HCT116 (cell line): ENCODE measurements around the gene CASP8. TPM values are rescaled to one million over a fixed set of nuclear protein-coding genes. Genes with fewer than 3 reads are reported as not detected.

Experiments
- ATAC-seq: fragments of 200-7000 bp; cut with Tn5 transposase; 2 replicates; pipeline ENCODE4 v1.9.1; 2020; ENCODE audit warnings: mild to moderate bottlenecking, moderate library complexity
- BruUV-seq: library from RNA; stranded (reverse); fragments of 400-500 nt; replicated peaks from 2 replicates; lab custom pipeline; 2021; lab: Mats Ljungman, UMichigan
- CTCF ChIA-PET: fragments of 300-600 bp; sonication (Branson Sonifier 250); formaldehyde crosslinking; loops from one replicate; lab custom pipeline; 2021; ENCODE audit warnings: antibody characterized with exemption; lab: Charles Lee
- POLR2A ChIA-PET: fragments of 300-600, 350-600 bp; sonication (Branson Sonifier 250); formaldehyde crosslinking; loops from one replicate; lab custom pipeline; 2021; ENCODE audit warnings: antibody characterized with exemption; lab: Charles Lee
- RAD21 ChIA-PET, 2 experiments: fragments of 300-600 bp; sonication (Branson Sonifier 250); formaldehyde crosslinking; loops; one replicate each; lab custom pipeline; 2023; ENCODE audit warnings: low total read pairs in 2 of 2; ENCODE audit not compliant: uncharacterized antibody in 2 of 2, unreplicated experiment in 2 of 2, low non-redundant PET in 1 of 2; lab: Charles Lee
- DNase-seq: peaks from one replicate; pipeline ENCODE4 v3.0.0-alpha.2; 2010; ENCODE audit warnings: low read depth, low spot score
- H2AFZ ChIP-seq: fragments of 200-600 bp; shearing (Covaris generic), sonication (generic); 2 replicates; pipeline ENCODE4 v1.6.1; 2017; ENCODE audit warnings: low read depth, mixed run types, mixed read lengths, antibody characterized with exemption, low read length; ENCODE audit not compliant: poor library complexity, severe bottlenecking
- H3K27ac ChIP-seq: 2 replicates; pipeline ENCODE4 v1.5.1; 2012; ENCODE audit warnings: low read depth, low read length
- H3K27me3 ChIP-seq: fragments of 200-600 bp; sonication (generic); 2 replicates; pipeline ENCODE4 v1.6.1; 2016; ENCODE audit warnings: mixed run types, low read length, mixed read lengths; ENCODE audit not compliant: insufficient read depth
- H3K36me3 ChIP-seq, 2 experiments: fragments of 200-500 bp in 1 of 2; fragments of 200-600 bp in 1 of 2; sonication (Bioruptor generic) in 1 of 2; sonication (generic) in 1 of 2; 2 replicates each; pipeline versions ENCODE4 v1.5.1 to v1.6.1; 2014 to 2016; ENCODE audit warnings: low read length in 2 of 2, inconsistent platforms in 1 of 2, mixed read lengths in 1 of 2, mixed run types in 1 of 2; ENCODE audit not compliant: insufficient read depth in 2 of 2, control insufficient read depth in 1 of 2
- H3K4me1 ChIP-seq, 2 experiments: fragments of 200-600 bp in 1 of 2; sonication (generic) in 1 of 2; 2 replicates each; pipeline versions ENCODE4 v1.5.1 to v1.6.1; 2012 to 2017; ENCODE audit warnings: low read length in 2 of 2, inconsistent platforms in 1 of 2, mild to moderate bottlenecking in 1 of 2, mixed read lengths in 1 of 2, mixed run types in 1 of 2, moderate library complexity in 1 of 2; ENCODE audit not compliant: insufficient read depth in 2 of 2, control insufficient read depth in 1 of 2
- H3K4me2 ChIP-seq: fragments of 200-600 bp; sonication (generic); 2 replicates; pipeline ENCODE4 v1.6.1; 2017; ENCODE audit warnings: mixed run types, low read length, mixed read lengths
- H3K4me3 ChIP-seq, 2 experiments: fragments of 200-600 bp in 1 of 2; sonication (generic) in 1 of 2; replicated peaks in 1 of 2; 2 replicates each; pipeline ENCODE4 v1.5.1; 2011 to 2016; ENCODE audit warnings: low read length in 2 of 2, control low read depth in 1 of 2, low read depth in 1 of 2, mild to moderate bottlenecking in 1 of 2, mixed read lengths in 1 of 2, mixed run types in 1 of 2
- H3K79me2 ChIP-seq: fragments of 200-600 bp; sonication (generic); 2 replicates; pipeline ENCODE4 v1.6.1; 2017; ENCODE audit warnings: mild to moderate bottlenecking, mixed run types, low read length, moderate library complexity, mixed read lengths; ENCODE audit not compliant: insufficient read depth
- H3K9ac ChIP-seq: fragments of 200-600 bp; sonication (generic); 2 replicates; pipeline ENCODE4 v1.6.1; 2016; ENCODE audit warnings: low read length, mixed read lengths
- H3K9me2 ChIP-seq: fragments of 200-600 bp; sonication (generic), shearing (Covaris generic); 2 replicates; pipeline ENCODE4 v1.6.1; 2017; ENCODE audit warnings: mixed run types, mild to moderate bottlenecking, moderate library complexity; ENCODE audit not compliant: insufficient read depth
- H3K9me3 ChIP-seq, 2 experiments: fragments of 200-500 bp in 1 of 2; fragments of 200-600 bp in 1 of 2; sonication (Bioruptor generic) in 1 of 2; sonication (generic) in 1 of 2; 2 replicates each; pipeline ENCODE4 v1.6.1; 2014 to 2017; ENCODE audit warnings: low read length in 2 of 2, mixed read lengths in 2 of 2, inconsistent platforms in 1 of 2, low read depth in 1 of 2, mild to moderate bottlenecking in 1 of 2, mixed run types in 1 of 2, moderate library complexity in 1 of 2; ENCODE audit not compliant: control insufficient read depth in 1 of 2, insufficient read depth in 1 of 2
- H4K20me1 ChIP-seq: fragments of 200-600 bp; sonication (generic), shearing (Covaris generic); 2 replicates; pipeline ENCODE4 v1.6.1; 2017; ENCODE audit warnings: mixed run types, mild to moderate bottlenecking, moderate library complexity; ENCODE audit not compliant: insufficient read depth
- CBX3 ChIP-seq: IDR thresholded peaks from 2 replicates; pipeline ENCODE4 v1.6.1; 2012; ENCODE audit warnings: low read depth
- ELF1 ChIP-seq: IDR thresholded peaks from 2 replicates; pipeline ENCODE4 v1.6.1; 2012; ENCODE audit warnings: low read depth, borderline replicate concordance
- EZH2 ChIP-seq: fragments of 200-600 bp; sonication (generic); IDR thresholded peaks from 2 replicates; pipeline ENCODE4 v1.6.1; 2017; ENCODE audit warnings: antibody characterized with exemption, mixed run types
- FOSL1 ChIP-seq: IDR thresholded peaks from 2 replicates; pipeline ENCODE4 v1.6.1; 2012; ENCODE audit warnings: low read depth
- JUND ChIP-seq: IDR thresholded peaks from 2 replicates; pipeline ENCODE4 v1.6.1; 2012
- POLR2A ChIP-seq: IDR thresholded peaks from 2 replicates; pipeline ENCODE4 v1.7.0; 2011; ENCODE audit warnings: borderline replicate concordance; ENCODE audit not compliant: insufficient read depth, insufficient read length; ENCODE audit errors: extremely low read depth
- POLR2AphosphoS5 ChIP-seq: IDR thresholded peaks from 2 replicates; pipeline ENCODE4 v1.6.1; 2011; ENCODE audit warnings: mild to moderate bottlenecking, low read depth, low read length, moderate library complexity
- RAD21 ChIP-seq: IDR thresholded peaks from 2 replicates; pipeline ENCODE4 v1.6.1; 2012; ENCODE audit warnings: low read depth, mild to moderate bottlenecking
- SIN3A ChIP-seq: IDR thresholded peaks from 2 replicates; pipeline ENCODE4 v1.6.1; 2012; ENCODE audit warnings: low read depth
- SP1 ChIP-seq: IDR thresholded peaks from 2 replicates; pipeline ENCODE4 v1.6.1; 2012; ENCODE audit warnings: low read depth
- SRF ChIP-seq: IDR thresholded peaks from 2 replicates; pipeline ENCODE4 v1.6.1; 2012; ENCODE audit warnings: low read depth
- TCF7L2 ChIP-seq: IDR thresholded peaks from 2 replicates; pipeline ENCODE4 v1.7.0; 2011; ENCODE audit warnings: borderline replicate concordance, inconsistent platforms; ENCODE audit not compliant: insufficient read depth, insufficient read length; ENCODE audit errors: extremely low read depth
- YY1 ChIP-seq: IDR thresholded peaks from 2 replicates; pipeline ENCODE4 v1.6.1; 2011; ENCODE audit warnings: low read length, low read depth, moderate library complexity, mild to moderate bottlenecking; ENCODE audit not compliant: insufficient replicate concordance; ENCODE audit errors: extremely low read depth
- ZFX ChIP-seq: fragments of 450-650 bp; IDR thresholded peaks from 2 replicates; pipeline ENCODE4 v1.6.1; 2017
- intact Hi-C: fragments of 100-400 bp; cut with micrococcal nuclease; formaldehyde crosslinking; loops from 2 replicates; pipeline ENCODE4 v1.10.0; 2022
- total RNA-seq: library from RNA; stranded (reverse); gene quantifications from one replicate; pipeline ENCODE4 v1.2.1, GENCODE V29; 2021; ENCODE audit not compliant: unreplicated experiment
- TF ChIP-seq, protein P1 (sequence below): IDR thresholded peaks from 2 replicates; pipeline ENCODE4 v1.6.1; 2012

CASP8 gene
- total RNA-seq, 1 experiment from 2014 or later: 29.6 TPM

DNA sequence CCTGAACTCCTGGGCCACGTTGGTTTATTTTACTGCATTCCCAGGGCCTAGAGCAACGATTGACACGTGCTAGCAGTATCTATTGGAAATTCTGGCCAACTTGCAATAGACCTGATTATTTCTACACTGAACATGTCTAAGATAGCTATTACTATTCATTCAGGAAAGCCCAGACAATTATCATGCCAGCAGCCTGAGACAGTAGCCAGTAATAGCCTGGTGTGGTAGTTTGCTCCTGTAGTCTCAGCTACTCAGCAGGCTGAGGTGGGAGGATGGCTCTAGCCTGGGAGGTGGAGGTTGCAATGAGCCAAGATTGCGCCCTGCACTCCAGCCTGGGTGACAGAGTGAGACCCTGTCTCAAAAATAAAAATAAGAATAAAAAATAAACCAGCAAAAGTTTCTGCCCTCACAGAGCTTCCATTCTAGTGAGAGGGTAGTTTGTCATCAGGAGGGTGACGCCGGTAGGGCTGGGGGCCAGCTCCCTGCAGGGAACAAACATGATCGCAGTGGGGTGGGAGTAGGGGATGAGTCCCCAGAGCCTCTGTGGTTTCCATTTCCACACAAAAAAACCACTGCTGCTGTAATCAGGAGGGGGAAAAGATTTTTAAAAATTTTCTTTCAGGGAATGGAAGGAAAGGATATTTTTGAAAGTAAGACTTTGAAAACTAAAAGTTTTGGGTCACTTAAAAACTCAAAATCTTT lies 4.3 kb downstream of the CASP8 start:
- DNase-seq (no peak), ATAC-seq (no peak)
- Histone ChIP-seq H2AFZ (no peak overlapping the region), H3K36me3 (no peaks in the 10 kb centered on the region), H3K79me2 (peaks cover 54% of the 10 kb centered on the region), H3K4me3 (no peak overlapping the region), H3K9me3 (no peaks in the 10 kb centered on the region), H3K9me2 (no peaks in the 10 kb centered on the region), H3K27ac (no peak overlapping the region), H3K4me1 (peaks cover 10 to 12% of the 10 kb centered on the region in 2 experiments), H3K9ac (no peak overlapping the region), H4K20me1 (no peaks in the 10 kb centered on the region), H3K4me2 (no peak overlapping the region), H3K27me3 (no peaks in the 10 kb centered on the region)
- TF ChIP-seq TCF7L2 (no peak), EZH2 (no peak), ELF1 (no peak), RAD21 (no peak), YY1 (no peak), POLR2AphosphoS5 (no peak), JUND (no peak), POLR2A (no peak), SIN3A (no peak), CBX3 (no peak), ZFX (no peak), FOSL1 (no peak), SP1 (no peak), SRF (no peak)
- TF ChIP-seq, protein P1, sequence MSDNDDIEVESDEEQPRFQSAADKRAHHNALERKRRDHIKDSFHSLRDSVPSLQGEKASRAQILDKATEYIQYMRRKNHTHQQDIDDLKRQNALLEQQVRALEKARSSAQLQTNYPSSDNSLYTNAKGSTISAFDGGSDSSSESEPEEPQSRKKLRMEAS: no peak
- ChIA-PET POLR2A (no interaction called here), CTCF (interaction anchor here (1.4 kb wide), 1 partner anchor 12 kb away, joined by 3 read pairs; no protein-coding TSS in a partner anchor), RAD21 (no interaction called here)
- intact Hi-C loops: no loop called here
- no TSS peak for BruUV-seq
